ENCODE measurements around the gene NFX1.

DNA sequence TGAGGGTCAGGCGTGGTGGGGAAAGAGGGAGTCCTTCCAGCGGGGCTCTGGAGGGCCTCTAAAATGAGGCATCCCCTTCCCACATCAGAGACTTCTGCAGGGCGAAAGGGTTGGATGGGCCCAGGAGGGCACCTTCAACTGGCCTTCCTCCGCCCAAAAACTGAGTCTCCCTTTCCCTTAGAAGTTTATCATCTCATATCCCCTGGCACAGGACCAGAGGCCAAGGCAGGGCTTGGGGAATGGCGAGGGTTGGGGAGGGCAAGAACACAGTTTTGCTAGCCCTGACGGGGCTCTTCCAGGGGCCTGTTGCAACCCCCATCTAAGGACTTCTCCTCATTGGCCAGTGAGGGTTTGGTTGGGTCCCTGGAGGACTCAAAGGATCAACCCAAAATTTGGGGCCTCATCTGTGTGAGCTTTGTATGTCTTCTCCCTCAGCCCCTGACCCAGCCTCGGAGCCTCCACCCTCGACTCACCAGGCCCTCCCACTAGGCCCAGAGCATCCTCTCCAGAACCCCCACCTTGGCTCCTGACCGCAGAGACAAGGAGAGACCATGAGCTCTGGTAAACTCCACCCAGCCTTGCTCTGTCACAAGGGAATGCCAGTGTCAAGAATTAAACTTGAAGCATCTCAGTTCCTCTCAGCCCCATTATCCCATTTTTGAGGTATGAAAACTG is 87.9 kb downstream of the NFX1 start:
- TF ChIP-seq RAD21 (IDR thresholded peaks at IDR 0.05) (no peak), EGR1 (IDR thresholded peaks at IDR 0.05; ENCODE audit: low read depth in 2 of 2) (no peak), HNF4G (IDR thresholded peaks at IDR 0.05) (no peak), JUND (IDR thresholded peaks at IDR 0.05) (no peak), SP1 (IDR thresholded peaks at IDR 0.05) (no peak), RXRA (IDR thresholded peaks at IDR 0.05) (no peak)
- TF ChIP-seq, protein P1, sequence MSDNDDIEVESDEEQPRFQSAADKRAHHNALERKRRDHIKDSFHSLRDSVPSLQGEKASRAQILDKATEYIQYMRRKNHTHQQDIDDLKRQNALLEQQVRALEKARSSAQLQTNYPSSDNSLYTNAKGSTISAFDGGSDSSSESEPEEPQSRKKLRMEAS (IDR thresholded peaks at IDR 0.05) = no peak
- TF ChIP-seq, protein P2, sequence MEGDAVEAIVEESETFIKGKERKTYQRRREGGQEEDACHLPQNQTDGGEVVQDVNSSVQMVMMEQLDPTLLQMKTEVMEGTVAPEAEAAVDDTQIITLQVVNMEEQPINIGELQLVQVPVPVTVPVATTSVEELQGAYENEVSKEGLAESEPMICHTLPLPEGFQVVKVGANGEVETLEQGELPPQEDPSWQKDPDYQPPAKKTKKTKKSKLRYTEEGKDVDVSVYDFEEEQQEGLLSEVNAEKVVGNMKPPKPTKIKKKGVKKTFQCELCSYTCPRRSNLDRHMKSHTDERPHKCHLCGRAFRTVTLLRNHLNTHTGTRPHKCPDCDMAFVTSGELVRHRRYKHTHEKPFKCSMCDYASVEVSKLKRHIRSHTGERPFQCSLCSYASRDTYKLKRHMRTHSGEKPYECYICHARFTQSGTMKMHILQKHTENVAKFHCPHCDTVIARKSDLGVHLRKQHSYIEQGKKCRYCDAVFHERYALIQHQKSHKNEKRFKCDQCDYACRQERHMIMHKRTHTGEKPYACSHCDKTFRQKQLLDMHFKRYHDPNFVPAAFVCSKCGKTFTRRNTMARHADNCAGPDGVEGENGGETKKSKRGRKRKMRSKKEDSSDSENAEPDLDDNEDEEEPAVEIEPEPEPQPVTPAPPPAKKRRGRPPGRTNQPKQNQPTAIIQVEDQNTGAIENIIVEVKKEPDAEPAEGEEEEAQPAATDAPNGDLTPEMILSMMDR (IDR thresholded peaks at IDR 0.05; ENCODE audit: low read depth, low read length, missing input control) = no peak
- TF ChIP-seq, protein P3, sequence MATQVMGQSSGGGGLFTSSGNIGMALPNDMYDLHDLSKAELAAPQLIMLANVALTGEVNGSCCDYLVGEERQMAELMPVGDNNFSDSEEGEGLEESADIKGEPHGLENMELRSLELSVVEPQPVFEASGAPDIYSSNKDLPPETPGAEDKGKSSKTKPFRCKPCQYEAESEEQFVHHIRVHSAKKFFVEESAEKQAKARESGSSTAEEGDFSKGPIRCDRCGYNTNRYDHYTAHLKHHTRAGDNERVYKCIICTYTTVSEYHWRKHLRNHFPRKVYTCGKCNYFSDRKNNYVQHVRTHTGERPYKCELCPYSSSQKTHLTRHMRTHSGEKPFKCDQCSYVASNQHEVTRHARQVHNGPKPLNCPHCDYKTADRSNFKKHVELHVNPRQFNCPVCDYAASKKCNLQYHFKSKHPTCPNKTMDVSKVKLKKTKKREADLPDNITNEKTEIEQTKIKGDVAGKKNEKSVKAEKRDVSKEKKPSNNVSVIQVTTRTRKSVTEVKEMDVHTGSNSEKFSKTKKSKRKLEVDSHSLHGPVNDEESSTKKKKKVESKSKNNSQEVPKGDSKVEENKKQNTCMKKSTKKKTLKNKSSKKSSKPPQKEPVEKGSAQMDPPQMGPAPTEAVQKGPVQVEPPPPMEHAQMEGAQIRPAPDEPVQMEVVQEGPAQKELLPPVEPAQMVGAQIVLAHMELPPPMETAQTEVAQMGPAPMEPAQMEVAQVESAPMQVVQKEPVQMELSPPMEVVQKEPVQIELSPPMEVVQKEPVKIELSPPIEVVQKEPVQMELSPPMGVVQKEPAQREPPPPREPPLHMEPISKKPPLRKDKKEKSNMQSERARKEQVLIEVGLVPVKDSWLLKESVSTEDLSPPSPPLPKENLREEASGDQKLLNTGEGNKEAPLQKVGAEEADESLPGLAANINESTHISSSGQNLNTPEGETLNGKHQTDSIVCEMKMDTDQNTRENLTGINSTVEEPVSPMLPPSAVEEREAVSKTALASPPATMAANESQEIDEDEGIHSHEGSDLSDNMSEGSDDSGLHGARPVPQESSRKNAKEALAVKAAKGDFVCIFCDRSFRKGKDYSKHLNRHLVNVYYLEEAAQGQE (IDR thresholded peaks at IDR 0.05) = no peak
- TF ChIP-seq, protein P4, sequence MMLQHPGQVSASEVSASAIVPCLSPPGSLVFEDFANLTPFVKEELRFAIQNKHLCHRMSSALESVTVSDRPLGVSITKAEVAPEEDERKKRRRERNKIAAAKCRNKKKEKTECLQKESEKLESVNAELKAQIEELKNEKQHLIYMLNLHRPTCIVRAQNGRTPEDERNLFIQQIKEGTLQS (IDR thresholded peaks at IDR 0.05) = no peak
- TF ChIP-seq, protein P5, sequence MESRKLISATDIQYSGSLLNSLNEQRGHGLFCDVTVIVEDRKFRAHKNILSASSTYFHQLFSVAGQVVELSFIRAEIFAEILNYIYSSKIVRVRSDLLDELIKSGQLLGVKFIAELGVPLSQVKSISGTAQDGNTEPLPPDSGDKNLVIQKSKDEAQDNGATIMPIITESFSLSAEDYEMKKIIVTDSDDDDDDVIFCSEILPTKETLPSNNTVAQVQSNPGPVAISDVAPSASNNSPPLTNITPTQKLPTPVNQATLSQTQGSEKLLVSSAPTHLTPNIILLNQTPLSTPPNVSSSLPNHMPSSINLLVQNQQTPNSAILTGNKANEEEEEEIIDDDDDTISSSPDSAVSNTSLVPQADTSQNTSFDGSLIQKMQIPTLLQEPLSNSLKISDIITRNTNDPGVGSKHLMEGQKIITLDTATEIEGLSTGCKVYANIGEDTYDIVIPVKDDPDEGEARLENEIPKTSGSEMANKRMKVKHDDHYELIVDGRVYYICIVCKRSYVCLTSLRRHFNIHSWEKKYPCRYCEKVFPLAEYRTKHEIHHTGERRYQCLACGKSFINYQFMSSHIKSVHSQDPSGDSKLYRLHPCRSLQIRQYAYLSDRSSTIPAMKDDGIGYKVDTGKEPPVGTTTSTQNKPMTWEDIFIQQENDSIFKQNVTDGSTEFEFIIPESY (IDR thresholded peaks at IDR 0.05) = no peak

Measured in liver (tissue), 3 donors.